ENCODE measurements around the gene SLC34A1. TPM values are rescaled to one million over a fixed set of nuclear protein-coding genes. Genes with fewer than 3 reads are reported as not detected.

The SLC34A1 gene
- total and polyA plus RNA-seq, 8 donors, result not detected

DNA sequence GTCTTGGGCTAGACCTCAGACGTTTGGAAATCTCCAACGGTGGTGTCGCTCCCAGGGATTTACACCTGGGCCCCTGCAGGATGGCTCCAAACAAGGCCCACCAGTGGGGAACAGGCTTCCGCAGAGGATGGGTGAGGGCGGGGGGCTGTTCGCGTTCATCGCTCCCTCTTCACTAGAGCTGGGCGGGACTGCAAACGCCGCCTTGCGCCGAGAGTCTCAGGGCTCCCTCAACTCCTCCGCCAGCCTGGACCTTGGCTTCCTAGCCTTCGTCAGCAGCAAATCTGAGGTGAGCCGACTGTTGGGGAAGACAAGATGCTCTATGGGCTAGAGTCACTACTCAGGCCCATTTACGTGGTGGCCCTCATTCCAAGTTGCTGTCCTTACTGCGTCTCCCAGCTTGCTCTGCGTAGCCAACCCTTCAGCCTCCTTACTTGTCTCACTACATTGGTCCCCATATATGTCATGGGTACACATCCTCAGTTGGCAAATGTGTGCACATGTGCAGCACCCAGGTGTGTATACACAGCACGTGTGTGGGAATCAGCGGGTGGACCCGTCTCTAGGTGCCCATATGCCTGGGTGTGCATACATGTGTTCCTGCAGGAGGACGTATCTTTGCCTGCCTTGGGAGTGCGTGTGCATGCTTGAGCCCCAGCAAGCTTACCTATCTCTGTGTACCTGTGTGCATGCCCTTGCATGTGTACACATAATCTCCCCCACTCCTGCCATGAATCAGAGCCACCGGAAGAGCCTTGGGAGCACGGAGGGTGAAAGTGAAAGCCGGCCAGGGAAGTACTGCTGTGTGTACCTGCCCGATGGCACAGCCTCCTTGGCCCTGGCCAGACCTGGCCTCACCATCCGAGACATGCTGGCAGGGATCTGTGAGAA lies 16.0 kb upstream of the SLC34A1 start:
- H3K27me3 ChIP-seq, result no peaks in the 10 kb centered on the region

GRCh38 chr5:177368869-177369644 lies 15.2 kb upstream of the SLC34A1 start:
- ATAC-seq (peak in 1 of 4 donors; percentile 14), DNase-seq (peak in 2 of 6 donors; percentile 32 to 53), FAIRE-seq (no peak)
- TF ChIP-seq, protein P1, sequence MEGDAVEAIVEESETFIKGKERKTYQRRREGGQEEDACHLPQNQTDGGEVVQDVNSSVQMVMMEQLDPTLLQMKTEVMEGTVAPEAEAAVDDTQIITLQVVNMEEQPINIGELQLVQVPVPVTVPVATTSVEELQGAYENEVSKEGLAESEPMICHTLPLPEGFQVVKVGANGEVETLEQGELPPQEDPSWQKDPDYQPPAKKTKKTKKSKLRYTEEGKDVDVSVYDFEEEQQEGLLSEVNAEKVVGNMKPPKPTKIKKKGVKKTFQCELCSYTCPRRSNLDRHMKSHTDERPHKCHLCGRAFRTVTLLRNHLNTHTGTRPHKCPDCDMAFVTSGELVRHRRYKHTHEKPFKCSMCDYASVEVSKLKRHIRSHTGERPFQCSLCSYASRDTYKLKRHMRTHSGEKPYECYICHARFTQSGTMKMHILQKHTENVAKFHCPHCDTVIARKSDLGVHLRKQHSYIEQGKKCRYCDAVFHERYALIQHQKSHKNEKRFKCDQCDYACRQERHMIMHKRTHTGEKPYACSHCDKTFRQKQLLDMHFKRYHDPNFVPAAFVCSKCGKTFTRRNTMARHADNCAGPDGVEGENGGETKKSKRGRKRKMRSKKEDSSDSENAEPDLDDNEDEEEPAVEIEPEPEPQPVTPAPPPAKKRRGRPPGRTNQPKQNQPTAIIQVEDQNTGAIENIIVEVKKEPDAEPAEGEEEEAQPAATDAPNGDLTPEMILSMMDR (IDR thresholded peaks at IDR 0.05), result peak; percentile 35 to 57 (median 48)
- Histone ChIP-seq H3K9me3 (no peaks in the 10 kb centered on the region), H3K27me3 (no peaks in the 10 kb centered on the region), H3K27ac (peak overlapping the region in 3 of 4 donors; percentile 12 to 84 (median 81)), H3K4me1 (peaks cover 23 to 37% (median 27%) of the 10 kb centered on the region in 3 donors), H3K36me3 (no peaks in the 10 kb centered on the region), H3K4me3 (no peak overlapping the region)
- intact Hi-C loops (cut with DNase I), result no loop called here
- 31 to 60% methylated on average over 5 of the region's 5 CpGs for WGBS, 2 donors

More for the DNA sequence above, 16.0 kb upstream of the SLC34A1 start:
- WGBS, 2 donors, result 78 to 80% methylated on average over 29 of the region's 29 CpGs
- ATAC-seq (peak; percentile 6 to 7 (median 6)), DNase-seq (peak in 5 of 6 donors; percentile 58 to 80 (median 65)), FAIRE-seq (no peak)
- H3K4me3 ChIP-seq, result peak overlapping the region in 1 of 4 donors; percentile 41
- H3K36me3 ChIP-seq, result no peaks in the 10 kb centered on the region
- H3K4me1 ChIP-seq, result peaks cover 23 to 42% (median 27%) of the 10 kb centered on the region in 3 donors
- no peaks in the 10 kb centered on the region for H3K9me3 ChIP-seq
- H3K27ac ChIP-seq, result peak overlapping the region in 2 of 4 donors; percentile 81 to 84
- TF ChIP-seq, protein P1 (IDR thresholded peaks at IDR 0.05), result no peak
- intact Hi-C loops (cut with DNase I), result no loop called here

DNA sequence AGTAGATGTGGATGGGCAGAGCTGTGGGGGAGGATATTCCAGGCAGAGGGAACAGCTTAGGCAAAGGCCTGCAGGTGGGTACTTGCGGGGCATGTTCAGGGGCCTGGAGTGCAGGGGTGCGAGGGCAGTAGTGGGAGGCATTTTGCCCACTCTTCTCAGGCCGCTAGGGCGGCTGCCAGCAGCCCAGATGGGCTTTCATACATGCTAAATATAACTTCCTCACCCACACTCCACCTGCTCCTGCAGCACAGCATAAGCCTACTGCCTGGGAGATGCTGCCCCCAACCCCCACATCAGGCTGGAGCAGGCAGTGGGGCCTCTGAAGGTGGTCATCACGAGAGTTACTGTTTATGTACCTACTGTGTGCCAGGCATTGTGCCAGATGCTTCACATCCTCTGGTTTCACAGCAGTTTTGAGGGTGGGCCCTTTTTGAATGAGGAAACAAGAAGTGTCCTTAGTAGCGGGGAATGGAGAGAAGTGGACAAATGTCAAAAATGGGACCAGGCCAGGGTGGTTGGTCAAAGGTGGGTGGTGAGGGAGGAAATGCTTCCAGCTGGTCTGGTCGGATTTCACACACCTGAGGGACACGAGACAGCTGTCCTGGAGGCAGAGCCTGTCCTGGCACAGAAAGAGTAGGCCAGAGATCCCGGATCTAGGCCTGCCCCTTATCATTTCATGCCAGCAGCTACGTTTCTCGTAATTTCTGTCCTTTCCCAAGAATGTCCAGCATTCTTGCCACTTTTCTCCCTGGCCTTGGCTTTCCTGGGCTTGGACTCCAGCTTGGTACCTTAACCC lies 14.4 kb upstream of the SLC34A1 start:
- Histone ChIP-seq H3K27ac (peak overlapping the region; percentile 13 to 84 (median 68)), H3K4me3 (peak overlapping the region in 1 of 4 donors; percentile 47), H3K4me1 (peaks cover 23 to 37% (median 27%) of the 10 kb centered on the region in 3 donors), H3K27me3 (no peaks in the 10 kb centered on the region), H3K36me3 (no peaks in the 10 kb centered on the region), H3K9me3 (no peaks in the 10 kb centered on the region)
- TF ChIP-seq, protein P1 (IDR thresholded peaks at IDR 0.05), result no peak
- no peak for FAIRE-seq
- peak in 4 of 6 donors; percentile 61 to 71 (median 62) for DNase-seq
- ATAC-seq, result peak; percentile 4 to 17 (median 15)
- intact Hi-C loops (cut with DNase I), result no loop called here
- WGBS, 2 donors, result 33 to 37% methylated on average over 11 of the region's 11 CpGs

DNA sequence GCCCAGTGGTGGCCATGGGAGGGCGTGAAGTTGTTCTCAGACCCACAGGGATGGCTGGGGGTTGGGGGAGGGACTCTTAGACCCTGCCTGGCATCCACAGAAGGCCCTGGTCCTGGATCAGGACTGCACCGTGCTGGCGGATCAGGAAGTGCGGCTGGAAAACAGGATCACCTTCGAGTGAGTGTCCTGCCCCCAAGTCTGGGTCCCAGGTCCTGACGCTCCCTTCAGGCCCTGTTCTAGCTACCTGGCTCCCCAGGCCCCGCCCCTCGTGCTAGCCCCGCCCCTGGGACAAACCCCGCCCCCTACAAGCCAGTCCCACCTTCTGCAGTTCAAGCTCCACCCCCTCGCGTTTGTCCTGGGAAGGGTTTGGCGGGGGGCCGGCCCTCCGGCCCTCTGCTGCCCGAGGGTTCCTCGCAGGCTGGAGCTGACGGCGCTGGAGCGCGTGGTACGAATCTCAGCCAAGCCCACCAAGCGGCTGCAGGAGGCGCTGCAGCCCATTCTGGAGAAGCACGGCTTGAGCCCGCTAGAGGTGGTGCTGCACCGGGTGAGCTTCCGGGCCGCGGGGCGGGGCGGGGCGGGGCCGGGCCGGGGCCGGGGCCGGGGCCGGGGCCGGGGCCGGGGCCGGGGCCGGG lies 13.6 kb upstream of the SLC34A1 start:
- Histone ChIP-seq H3K9me3 (no peaks in the 10 kb centered on the region), H3K4me1 (peaks cover 22 to 34% (median 27%) of the 10 kb centered on the region in 3 donors), H3K27ac (peak overlapping the region; percentile 13 to 84 (median 68)), H3K4me3 (peak overlapping the region in 2 of 4 donors; percentile 47 to 52), H3K36me3 (no peaks in the 10 kb centered on the region), H3K27me3 (no peaks in the 10 kb centered on the region)
- FAIRE-seq, result no peak
- TF ChIP-seq, protein P1 (IDR thresholded peaks at IDR 0.05), result peak in 2 of 4 donors; percentile 14 to 31
- 6 to 7% methylated on average over 29 to 42 of the region's 42 CpGs for WGBS, 2 donors
- intact Hi-C loops (cut with DNase I), result no loop called here
- peak; percentile 59 to 77 (median 74) for ATAC-seq
- DNase-seq, result peak; percentile 90 to 98 (median 92)

All from pancreas (tissue), 10 donors.